ENCODE results near the gene OPRD1. TPM values are rescaled to one million over a fixed set of nuclear protein-coding genes. Genes with fewer than 3 reads are reported as not detected.

Gene OPRD1
- total RNA-seq, 1 donor from 2014 or later, result 1.2 TPM

DNA sequence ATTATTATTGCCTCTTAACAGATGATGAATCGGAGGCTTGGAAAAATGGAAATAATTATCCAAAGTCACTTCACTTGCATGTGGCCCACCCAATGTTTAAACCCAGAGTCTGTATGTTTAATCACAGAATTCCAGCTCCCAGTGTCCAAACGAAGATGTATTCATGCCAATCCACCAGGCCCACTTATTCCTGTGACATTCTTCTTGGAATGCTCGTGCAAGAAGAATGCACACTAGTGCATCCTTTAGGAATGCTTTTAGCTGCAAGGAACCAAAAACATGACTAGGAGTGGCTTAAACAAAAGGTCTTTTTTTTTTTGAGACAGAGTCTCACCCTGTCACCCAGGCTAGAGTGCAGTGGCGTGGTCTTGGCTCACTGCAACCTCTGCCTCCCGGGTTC is 8.9 kb upstream of the OPRD1 start:
- no peak overlapping the region for H3K27ac Mint-ChIP-seq (ENCODE audit: unreplicated experiment)
- peaks cover 7% of the 10 kb centered on the region for H3K4me1 Mint-ChIP-seq (ENCODE audit: low read depth, unreplicated experiment)
- H3K36me3 Mint-ChIP-seq (ENCODE audit: unreplicated experiment), result no peaks in the 10 kb centered on the region
- H3K4me3 Mint-ChIP-seq (ENCODE audit: unreplicated experiment), result no peak overlapping the region
- TF ChIP-seq, protein P1, sequence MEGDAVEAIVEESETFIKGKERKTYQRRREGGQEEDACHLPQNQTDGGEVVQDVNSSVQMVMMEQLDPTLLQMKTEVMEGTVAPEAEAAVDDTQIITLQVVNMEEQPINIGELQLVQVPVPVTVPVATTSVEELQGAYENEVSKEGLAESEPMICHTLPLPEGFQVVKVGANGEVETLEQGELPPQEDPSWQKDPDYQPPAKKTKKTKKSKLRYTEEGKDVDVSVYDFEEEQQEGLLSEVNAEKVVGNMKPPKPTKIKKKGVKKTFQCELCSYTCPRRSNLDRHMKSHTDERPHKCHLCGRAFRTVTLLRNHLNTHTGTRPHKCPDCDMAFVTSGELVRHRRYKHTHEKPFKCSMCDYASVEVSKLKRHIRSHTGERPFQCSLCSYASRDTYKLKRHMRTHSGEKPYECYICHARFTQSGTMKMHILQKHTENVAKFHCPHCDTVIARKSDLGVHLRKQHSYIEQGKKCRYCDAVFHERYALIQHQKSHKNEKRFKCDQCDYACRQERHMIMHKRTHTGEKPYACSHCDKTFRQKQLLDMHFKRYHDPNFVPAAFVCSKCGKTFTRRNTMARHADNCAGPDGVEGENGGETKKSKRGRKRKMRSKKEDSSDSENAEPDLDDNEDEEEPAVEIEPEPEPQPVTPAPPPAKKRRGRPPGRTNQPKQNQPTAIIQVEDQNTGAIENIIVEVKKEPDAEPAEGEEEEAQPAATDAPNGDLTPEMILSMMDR (IDR thresholded peaks at IDR 0.05; ENCODE audit: partially characterized antibody, unreplicated experiment), result no peak
- peaks cover 5% of the 10 kb centered on the region for H3K27me3 Mint-ChIP-seq (ENCODE audit: unreplicated experiment)
- H3K9me3 Mint-ChIP-seq (ENCODE audit: unreplicated experiment), result peaks cover 2% of the 10 kb centered on the region
- DNase-seq, result no peak

DNA sequence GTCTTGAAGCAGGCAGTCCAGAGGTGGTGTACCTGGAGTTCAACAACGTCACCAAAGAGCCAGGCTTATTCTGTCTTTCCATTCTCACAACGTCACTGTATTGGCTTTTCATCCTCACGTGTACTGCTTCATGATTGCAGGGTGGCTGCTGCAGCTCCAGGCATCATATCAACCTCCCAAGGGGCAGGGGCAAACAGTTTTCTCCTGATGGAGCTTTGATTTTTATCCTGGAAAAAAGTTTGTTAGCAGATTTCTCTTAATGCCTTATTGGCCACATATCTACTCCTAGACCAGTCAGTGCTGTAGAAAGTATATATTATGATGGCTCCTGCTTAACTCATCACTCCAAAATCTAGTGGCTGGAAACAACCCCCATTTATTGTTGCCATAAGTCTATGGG is 8.3 kb upstream of the OPRD1 start:
- no peaks in the 10 kb centered on the region for H3K36me3 Mint-ChIP-seq (ENCODE audit: unreplicated experiment)
- no peak for DNase-seq
- H3K4me1 Mint-ChIP-seq (ENCODE audit: low read depth, unreplicated experiment), result peaks cover 5% of the 10 kb centered on the region
- H3K27me3 Mint-ChIP-seq (ENCODE audit: unreplicated experiment), result peaks cover 5% of the 10 kb centered on the region
- no peak overlapping the region for H3K4me3 Mint-ChIP-seq (ENCODE audit: unreplicated experiment)
- H3K27ac Mint-ChIP-seq (ENCODE audit: unreplicated experiment), result no peak overlapping the region
- peaks cover 2% of the 10 kb centered on the region for H3K9me3 Mint-ChIP-seq (ENCODE audit: unreplicated experiment)
- TF ChIP-seq, protein P1 (IDR thresholded peaks at IDR 0.05; ENCODE audit: partially characterized antibody, unreplicated experiment), result no peak

DNA sequence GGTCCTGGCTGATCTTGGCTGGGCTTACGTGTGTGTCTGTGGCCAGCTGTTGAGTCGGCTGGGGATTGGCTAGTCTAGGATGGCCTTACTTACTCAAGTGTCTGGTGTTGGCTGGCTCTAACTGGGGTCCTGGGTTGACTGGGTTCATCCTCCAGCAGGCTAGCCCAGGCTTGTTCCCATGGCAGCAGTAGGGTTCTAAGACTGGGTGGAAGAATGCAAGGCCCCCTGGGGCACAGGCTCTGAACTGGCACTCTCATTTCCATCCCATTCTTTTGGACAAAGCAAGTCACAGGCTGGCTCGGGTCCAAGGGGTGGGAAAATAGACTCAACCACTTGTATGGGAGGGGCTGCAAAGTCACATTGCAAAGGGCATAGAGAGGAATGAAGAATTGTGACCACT is 7.9 kb upstream of the OPRD1 start:
- H3K27ac Mint-ChIP-seq (ENCODE audit: unreplicated experiment), result no peak overlapping the region
- TF ChIP-seq, protein P1 (IDR thresholded peaks at IDR 0.05; ENCODE audit: partially characterized antibody, unreplicated experiment), result no peak
- H3K4me3 Mint-ChIP-seq (ENCODE audit: unreplicated experiment), result no peak overlapping the region
- peaks cover 2% of the 10 kb centered on the region for H3K9me3 Mint-ChIP-seq (ENCODE audit: unreplicated experiment)
- H3K27me3 Mint-ChIP-seq (ENCODE audit: unreplicated experiment), result peaks cover 5% of the 10 kb centered on the region
- no peak for DNase-seq
- no peaks in the 10 kb centered on the region for H3K36me3 Mint-ChIP-seq (ENCODE audit: unreplicated experiment)
- peaks cover 2% of the 10 kb centered on the region for H3K4me1 Mint-ChIP-seq (ENCODE audit: low read depth, unreplicated experiment)

DNA sequence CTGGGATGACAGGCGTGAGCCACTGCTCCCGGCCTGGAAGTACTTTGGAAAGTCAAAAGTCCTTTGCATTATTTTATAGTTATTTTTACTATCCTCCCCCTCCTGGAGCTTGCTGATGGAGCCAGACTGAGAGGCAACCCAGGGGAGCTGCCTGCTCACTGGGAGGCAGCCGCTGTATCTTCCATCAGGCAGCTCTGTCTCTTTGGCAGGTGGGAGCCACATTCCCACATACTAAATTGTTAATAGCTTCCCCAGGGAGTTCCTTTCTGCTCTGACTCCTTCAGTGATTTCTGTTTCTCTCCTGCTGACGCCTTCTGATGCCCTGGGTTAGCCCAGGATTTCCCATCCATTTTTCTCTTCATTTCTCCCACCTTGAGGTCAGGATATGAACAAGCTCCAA is 4.9 kb upstream of the OPRD1 start:
- H3K27ac Mint-ChIP-seq (ENCODE audit: unreplicated experiment), result no peak overlapping the region
- no peak for DNase-seq
- H3K4me1 Mint-ChIP-seq (ENCODE audit: low read depth, unreplicated experiment), result peaks cover 2% of the 10 kb centered on the region

DNA sequence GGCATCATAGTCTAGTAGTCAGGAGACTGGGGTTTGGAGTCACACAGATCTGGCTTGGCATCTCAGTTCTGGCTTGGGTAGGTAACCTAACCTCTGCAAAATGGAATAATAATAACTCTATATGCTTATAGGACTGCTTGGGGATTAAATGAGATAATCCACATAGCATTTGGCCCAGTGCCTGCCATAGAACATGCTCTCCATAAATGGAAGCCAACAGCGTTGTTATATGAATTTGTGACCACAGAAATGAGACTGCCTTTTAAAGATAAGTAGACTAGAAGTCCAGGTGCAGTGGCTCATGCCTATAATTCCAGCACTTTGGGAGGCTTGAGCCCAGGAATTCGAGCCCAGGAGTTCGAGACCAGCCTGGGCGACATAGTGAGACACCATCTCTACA is 4.0 kb upstream of the OPRD1 start:
- H3K27me3 Mint-ChIP-seq (ENCODE audit: unreplicated experiment), result peaks cover 15% of the 10 kb centered on the region
- TF ChIP-seq, protein P1 (IDR thresholded peaks at IDR 0.05; ENCODE audit: partially characterized antibody, unreplicated experiment), result no peak
- H3K9me3 Mint-ChIP-seq (ENCODE audit: unreplicated experiment), result peaks cover 2% of the 10 kb centered on the region
- H3K27ac Mint-ChIP-seq (ENCODE audit: unreplicated experiment), result no peak overlapping the region
- H3K4me1 Mint-ChIP-seq (ENCODE audit: low read depth, unreplicated experiment), result peaks cover 2% of the 10 kb centered on the region
- H3K4me3 Mint-ChIP-seq (ENCODE audit: unreplicated experiment), result no peak overlapping the region
- H3K36me3 Mint-ChIP-seq (ENCODE audit: unreplicated experiment), result no peaks in the 10 kb centered on the region
- DNase-seq, result no peak

More for the DNA sequence above, 4.9 kb upstream of the OPRD1 start:
- Mint-ChIP-seq H3K27me3 (ENCODE audit: unreplicated experiment) (peaks cover 13% of the 10 kb centered on the region), H3K36me3 (ENCODE audit: unreplicated experiment) (no peaks in the 10 kb centered on the region), H3K4me3 (ENCODE audit: unreplicated experiment) (no peak overlapping the region), H3K9me3 (ENCODE audit: unreplicated experiment) (peaks cover 2% of the 10 kb centered on the region)
- TF ChIP-seq, protein P1 (IDR thresholded peaks at IDR 0.05; ENCODE audit: partially characterized antibody, unreplicated experiment), result no peak
